GM06990 (cell line): Measurements from ENCODE around the gene ACTL8.

Experiments used
- DNase-seq: peaks from one replicate; pipeline ENCODE4 v3.0.0-alpha.2; 2011; ENCODE audit not compliant: insufficient read length; ENCODE audit errors: extremely low read depth
- H3K27me3 ChIP-seq: replicated peaks from 2 replicates; pipeline ENCODE4 v1.6.0; 2011; ENCODE audit warnings: low read length; ENCODE audit not compliant: control insufficient read depth, insufficient read depth
- H3K36me3 ChIP-seq: 2 replicates; pipeline ENCODE4 v1.5.1; 2011; ENCODE audit warnings: low read length; ENCODE audit not compliant: control insufficient read depth, insufficient read depth
- H3K4me3 ChIP-seq: replicated peaks from 2 replicates; pipeline ENCODE4 v1.5.1; 2011; ENCODE audit warnings: low read depth, mild to moderate bottlenecking, control low read depth, low read length
- TF ChIP-seq, protein P1 (sequence below): IDR thresholded peaks from 2 replicates; pipeline ENCODE4 v1.5.1; 2011; ENCODE audit warnings: low read length, control low read depth, mild to moderate bottlenecking, inconsistent platforms; ENCODE audit not compliant: insufficient read depth, poor library complexity, severe bottlenecking

ACTL8 gene

DNA sequence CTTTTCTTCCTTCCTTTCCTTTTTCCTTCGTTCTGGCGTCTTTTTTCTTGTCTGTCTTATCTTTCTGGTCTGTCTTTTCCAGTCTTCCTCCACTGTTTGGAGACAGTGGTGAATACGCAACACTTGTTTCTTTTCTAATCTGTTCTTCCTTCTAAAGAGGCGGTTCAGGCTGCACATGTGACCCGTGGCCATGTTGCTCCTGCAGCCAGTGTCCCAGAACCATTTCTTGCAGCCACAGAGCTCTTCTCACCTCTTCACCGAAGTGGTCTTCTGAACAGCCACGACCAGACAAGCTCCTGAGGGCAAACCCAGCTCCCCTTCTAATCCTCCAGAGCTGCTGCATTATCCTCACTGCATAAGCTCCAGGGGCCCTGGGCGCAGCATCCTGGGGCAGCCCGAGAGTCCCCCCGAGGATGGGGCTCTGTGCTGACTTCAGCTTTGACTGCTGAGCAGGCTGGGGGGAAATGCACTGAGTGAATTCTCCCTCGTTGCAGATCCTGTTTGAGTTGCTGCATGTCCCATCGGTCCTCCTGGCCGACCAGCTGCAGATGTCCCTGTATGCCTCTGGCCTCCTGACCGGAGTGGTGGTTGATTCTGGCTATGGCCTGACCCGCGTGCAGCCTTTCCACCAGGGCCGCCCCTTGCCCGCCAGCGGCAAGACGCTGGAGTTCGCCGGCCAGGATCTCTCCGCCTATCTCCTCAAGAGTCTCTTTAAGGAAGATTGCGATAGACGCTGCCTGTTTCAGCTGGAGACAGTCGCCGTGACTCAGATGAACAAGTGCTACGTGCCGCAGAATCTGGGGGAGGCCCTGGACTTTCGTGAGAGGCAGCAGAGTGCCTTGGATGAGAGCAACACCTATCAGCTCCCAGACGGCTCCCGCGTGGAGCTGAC, 70.4 kb downstream of the ACTL8 start:
- H3K4me3 ChIP-seq = no peak overlapping the region
- DNase-seq = no peak
- TF ChIP-seq, protein P1, sequence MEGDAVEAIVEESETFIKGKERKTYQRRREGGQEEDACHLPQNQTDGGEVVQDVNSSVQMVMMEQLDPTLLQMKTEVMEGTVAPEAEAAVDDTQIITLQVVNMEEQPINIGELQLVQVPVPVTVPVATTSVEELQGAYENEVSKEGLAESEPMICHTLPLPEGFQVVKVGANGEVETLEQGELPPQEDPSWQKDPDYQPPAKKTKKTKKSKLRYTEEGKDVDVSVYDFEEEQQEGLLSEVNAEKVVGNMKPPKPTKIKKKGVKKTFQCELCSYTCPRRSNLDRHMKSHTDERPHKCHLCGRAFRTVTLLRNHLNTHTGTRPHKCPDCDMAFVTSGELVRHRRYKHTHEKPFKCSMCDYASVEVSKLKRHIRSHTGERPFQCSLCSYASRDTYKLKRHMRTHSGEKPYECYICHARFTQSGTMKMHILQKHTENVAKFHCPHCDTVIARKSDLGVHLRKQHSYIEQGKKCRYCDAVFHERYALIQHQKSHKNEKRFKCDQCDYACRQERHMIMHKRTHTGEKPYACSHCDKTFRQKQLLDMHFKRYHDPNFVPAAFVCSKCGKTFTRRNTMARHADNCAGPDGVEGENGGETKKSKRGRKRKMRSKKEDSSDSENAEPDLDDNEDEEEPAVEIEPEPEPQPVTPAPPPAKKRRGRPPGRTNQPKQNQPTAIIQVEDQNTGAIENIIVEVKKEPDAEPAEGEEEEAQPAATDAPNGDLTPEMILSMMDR = no peak
- no peaks in the 10 kb centered on the region for H3K36me3 ChIP-seq
- H3K27me3 ChIP-seq = no peaks in the 10 kb centered on the region

DNA sequence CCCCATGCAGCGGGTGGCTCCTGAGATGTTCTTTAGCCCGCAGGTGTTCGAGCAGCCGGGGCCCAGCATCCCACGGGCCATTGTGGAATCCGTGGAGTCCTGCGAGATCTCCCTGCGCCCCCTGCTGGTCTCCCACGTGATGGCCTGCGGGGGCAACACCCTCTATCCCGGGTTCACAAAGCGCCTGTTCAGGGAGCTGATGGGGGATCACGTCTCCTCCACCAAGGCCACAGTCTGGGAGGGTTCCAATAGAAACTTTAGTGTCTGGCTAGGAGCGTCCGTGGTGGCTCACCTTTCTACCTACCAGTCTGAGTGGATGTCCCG, 71.0 kb downstream of the ACTL8 start:
- Histone ChIP-seq H3K27me3 (no peaks in the 10 kb centered on the region), H3K4me3 (no peak overlapping the region), H3K36me3 (no peaks in the 10 kb centered on the region)
- TF ChIP-seq, protein P1 = peak; percentile 81
- DNase-seq = peak; percentile 24

DNA sequence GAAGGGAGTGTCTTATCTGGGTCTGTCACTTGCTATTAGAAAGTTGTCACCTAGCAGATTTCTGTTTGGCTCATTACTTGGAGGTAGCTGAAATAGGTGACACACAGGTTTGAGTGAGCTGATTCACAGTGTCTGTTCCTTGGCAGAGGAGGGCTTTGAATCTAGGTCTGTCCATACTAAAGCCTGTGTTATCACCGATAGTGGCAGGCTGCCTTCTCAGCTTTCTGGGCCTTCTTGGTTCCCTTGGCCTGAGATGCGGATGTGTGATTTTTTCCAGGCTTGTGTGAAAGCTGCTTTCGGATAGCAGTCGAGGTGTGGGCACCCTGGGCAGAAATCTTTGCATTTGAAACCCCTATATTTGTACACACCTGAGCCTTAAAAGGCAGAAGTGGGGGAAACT, 73.9 kb downstream of the ACTL8 start:
- no peaks in the 10 kb centered on the region; the same call in 1 of the 2 replicates for H3K27me3 ChIP-seq
- TF ChIP-seq, protein P1 = no peak

DNA sequence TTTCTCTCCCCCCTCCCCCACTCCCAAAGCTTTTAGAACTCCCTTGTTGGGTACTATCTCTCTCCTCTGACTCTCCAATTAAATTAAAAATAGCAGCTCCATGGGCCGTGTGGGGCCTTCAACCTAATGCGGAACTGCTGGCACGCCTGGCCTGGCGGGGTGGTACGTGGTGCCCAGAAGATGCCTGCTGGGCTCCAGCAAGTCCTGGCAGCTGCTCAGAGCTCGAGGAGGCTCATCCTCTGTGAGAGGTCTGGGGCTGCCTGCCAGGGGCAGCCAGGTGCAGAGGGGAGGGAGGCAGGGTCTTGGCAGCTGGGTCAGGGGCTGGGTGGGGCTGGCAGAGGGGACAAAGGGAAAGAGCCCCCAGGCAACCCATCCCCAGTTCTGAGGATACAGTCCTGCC, 74.4 kb downstream of the ACTL8 start:
- no peaks in the 10 kb centered on the region for H3K36me3 ChIP-seq
- no peaks in the 10 kb centered on the region; the same call in 1 of the 2 replicates for H3K27me3 ChIP-seq
- TF ChIP-seq, protein P1 = no peak
- no peak for DNase-seq
- H3K4me3 ChIP-seq = no peak overlapping the region

More for the DNA sequence above, 73.9 kb downstream of the ACTL8 start:
- Histone ChIP-seq H3K36me3 (no peaks in the 10 kb centered on the region), H3K4me3 (no peak overlapping the region)
- DNase-seq = no peak

GRCh38 chr1:17831597-17831996, 76.5 kb downstream of the ACTL8 start:
- Histone ChIP-seq H3K27me3 (no peaks in the 10 kb centered on the region; the same call in none of the 2 replicates), H3K36me3 (no peaks in the 10 kb centered on the region), H3K4me3 (no peak overlapping the region)
- TF ChIP-seq, protein P1 = no peak
- no peak for DNase-seq
